ENCODE measurements around the gene KCNQ4. TPM values are rescaled to one million over a fixed set of nuclear protein-coding genes. Genes with fewer than 3 reads are reported as not detected.

Gene KCNQ4
- total and polyA plus RNA-seq, 2 donors, result 2.0 to 13.1 TPM

- H3K36me3 ChIP-seq (ENCODE audit: insufficient read depth), result peaks cover 9% of the 10 kb centered on the region
- WGBS, result 90% methylated on average over 2 of the region's 2 CpGs
- H3K4me1 ChIP-seq (ENCODE audit: insufficient read depth), result no peaks in the 10 kb centered on the region
- H3K4me3 ChIP-seq (ENCODE audit: low read depth, low read length), result no peak overlapping the region
- no peak overlapping the region for H3K27ac ChIP-seq (ENCODE audit: low read depth)
- no peak for DNase-seq (ENCODE audit: extremely low spot score)
Measured at GRCh38 chr1:40746344-40747090, 37.1 kb upstream of the KCNQ4 start.

GRCh38 chr1:40748841-40749718 is 34.5 kb upstream of the KCNQ4 start:
- WGBS, result 84% methylated on average over 5 of the region's 5 CpGs
- H3K36me3 ChIP-seq (ENCODE audit: insufficient read depth), result peaks cover 12% of the 10 kb centered on the region
- no peak overlapping the region for H3K27ac ChIP-seq (ENCODE audit: low read depth)
- DNase-seq (ENCODE audit: extremely low spot score), result no peak
- H3K4me3 ChIP-seq (ENCODE audit: low read depth, low read length), result no peak overlapping the region
- no peaks in the 10 kb centered on the region for H3K4me1 ChIP-seq (ENCODE audit: insufficient read depth)

- Histone ChIP-seq H3K4me3 (ENCODE audit: low read depth, low read length) (no peak overlapping the region), H3K36me3 (ENCODE audit: insufficient read depth) (peaks cover 14% of the 10 kb centered on the region), H3K27ac (ENCODE audit: low read depth) (no peak overlapping the region), H3K4me1 (ENCODE audit: insufficient read depth) (no peaks in the 10 kb centered on the region)
- 64% methylated on average over 3 of the region's 3 CpGs for WGBS
- DNase-seq (ENCODE audit: extremely low spot score), result no peak
Measured at GRCh38 chr1:40749817-40750216, 33.8 kb upstream of the KCNQ4 start.

- 29% methylated on average over 2 of the region's 2 CpGs for WGBS
- H3K36me3 ChIP-seq (ENCODE audit: insufficient read depth), result peaks cover 17% of the 10 kb centered on the region
- no peak for DNase-seq (ENCODE audit: extremely low spot score)
- no peak overlapping the region for H3K27ac ChIP-seq (ENCODE audit: low read depth)
- H3K4me3 ChIP-seq (ENCODE audit: low read depth, low read length), result no peak overlapping the region
- H3K4me1 ChIP-seq (ENCODE audit: insufficient read depth), result no peaks in the 10 kb centered on the region
Measured at GRCh38 chr1:40750451-40750908, 33.1 kb upstream of the KCNQ4 start.

- Histone ChIP-seq H3K4me3 (ENCODE audit: low read depth, low read length) (no peak overlapping the region), H3K27ac (ENCODE audit: low read depth) (no peak overlapping the region), H3K36me3 (ENCODE audit: insufficient read depth) (peaks cover 17% of the 10 kb centered on the region), H3K4me1 (ENCODE audit: insufficient read depth) (no peaks in the 10 kb centered on the region)
- no peak for DNase-seq (ENCODE audit: extremely low spot score)
- 75% methylated on average over 4 of the region's 4 CpGs for WGBS
Measured at GRCh38 chr1:40751802-40752201, 31.8 kb upstream of the KCNQ4 start.

- H3K4me3 ChIP-seq (ENCODE audit: low read depth, low read length), result no peak overlapping the region
- H3K27ac ChIP-seq (ENCODE audit: low read depth), result no peak overlapping the region
- WGBS, result 96% methylated on average over 8 of the region's 8 CpGs
- no peaks in the 10 kb centered on the region for H3K4me1 ChIP-seq (ENCODE audit: insufficient read depth)
- H3K36me3 ChIP-seq (ENCODE audit: insufficient read depth), result peaks cover 14% of the 10 kb centered on the region
- DNase-seq (ENCODE audit: extremely low spot score), result no peak
Measured at GRCh38 chr1:40753142-40753882, 30.3 kb upstream of the KCNQ4 start.

GRCh38 chr1:40754201-40754600 is 29.4 kb upstream of the KCNQ4 start:
- no peaks in the 10 kb centered on the region for H3K4me1 ChIP-seq (ENCODE audit: insufficient read depth)
- H3K27ac ChIP-seq (ENCODE audit: low read depth), result no peak overlapping the region
- no peak for DNase-seq (ENCODE audit: extremely low spot score)
- H3K36me3 ChIP-seq (ENCODE audit: insufficient read depth), result peaks cover 8% of the 10 kb centered on the region
- no peak overlapping the region for H3K4me3 ChIP-seq (ENCODE audit: low read depth, low read length)
- 79% methylated on average over 8 of the region's 8 CpGs for WGBS

GRCh38 chr1:40755067-40755466 is 28.5 kb upstream of the KCNQ4 start:
- no peak overlapping the region for H3K27ac ChIP-seq (ENCODE audit: low read depth)
- 75% methylated on average over 4 of the region's 4 CpGs for whole genome bisulfite sequencing
- no peaks in the 10 kb centered on the region for H3K4me1 ChIP-seq (ENCODE audit: insufficient read depth)
- DNase-seq (ENCODE audit: extremely low spot score), result no peak
- no peak overlapping the region for H3K4me3 ChIP-seq (ENCODE audit: low read depth, low read length)
- H3K36me3 ChIP-seq (ENCODE audit: insufficient read depth), result peaks cover 8% of the 10 kb centered on the region

- DNase-seq (ENCODE audit: extremely low spot score), result no peak
- no peak overlapping the region for H3K27ac ChIP-seq (ENCODE audit: low read depth)
- 88% methylated on average over 3 of the region's 3 CpGs for whole genome bisulfite sequencing
- H3K4me1 ChIP-seq (ENCODE audit: insufficient read depth), result no peaks in the 10 kb centered on the region
- H3K4me3 ChIP-seq (ENCODE audit: low read depth, low read length), result no peak overlapping the region
- peaks cover 10% of the 10 kb centered on the region for H3K36me3 ChIP-seq (ENCODE audit: insufficient read depth)
Measured at GRCh38 chr1:40756523-40756922, 27.1 kb upstream of the KCNQ4 start.

GRCh38 chr1:40757084-40757483 is 26.5 kb upstream of the KCNQ4 start:
- no peak for DNase-seq (ENCODE audit: extremely low spot score)
- no peak overlapping the region for H3K4me3 ChIP-seq (ENCODE audit: low read depth, low read length)
- WGBS, result 77% methylated on average over 8 of the region's 8 CpGs
- H3K36me3 ChIP-seq (ENCODE audit: insufficient read depth), result peaks cover 10% of the 10 kb centered on the region
- H3K27ac ChIP-seq (ENCODE audit: low read depth), result no peak overlapping the region
- no peaks in the 10 kb centered on the region for H3K4me1 ChIP-seq (ENCODE audit: insufficient read depth)

GRCh38 chr1:40758004-40758403 is 25.6 kb upstream of the KCNQ4 start:
- Histone ChIP-seq H3K27ac (ENCODE audit: low read depth) (no peak overlapping the region), H3K4me3 (ENCODE audit: low read depth, low read length) (no peak overlapping the region), H3K36me3 (ENCODE audit: insufficient read depth) (peaks cover 10% of the 10 kb centered on the region), H3K4me1 (ENCODE audit: insufficient read depth) (no peaks in the 10 kb centered on the region)
- 94% methylated on average over 7 of the region's 7 CpGs for WGBS
- DNase-seq (ENCODE audit: extremely low spot score), result no peak

GRCh38 chr1:40758578-40759343 is 24.8 kb upstream of the KCNQ4 start:
- Histone ChIP-seq H3K36me3 (ENCODE audit: insufficient read depth) (peaks cover 8% of the 10 kb centered on the region), H3K4me1 (ENCODE audit: insufficient read depth) (no peaks in the 10 kb centered on the region), H3K4me3 (ENCODE audit: low read depth, low read length) (no peak overlapping the region), H3K27ac (ENCODE audit: low read depth) (no peak overlapping the region)
- 85% methylated on average over 6 of the region's 6 CpGs for WGBS
- DNase-seq (ENCODE audit: extremely low spot score), result no peak

- WGBS, result 67% methylated on average over 4 of the region's 4 CpGs
Measured at GRCh38 chr1:40760984-40761383, 22.6 kb upstream of the KCNQ4 start.

More at GRCh38 chr1:40760984-40761383, 22.6 kb upstream of the KCNQ4 start:
- no peak overlapping the region for H3K27ac ChIP-seq (ENCODE audit: low read depth)
- no peak for DNase-seq (ENCODE audit: extremely low spot score)
- H3K4me1 ChIP-seq (ENCODE audit: insufficient read depth), result no peaks in the 10 kb centered on the region
- no peak overlapping the region for H3K4me3 ChIP-seq (ENCODE audit: low read depth, low read length)
- peaks cover 2% of the 10 kb centered on the region for H3K36me3 ChIP-seq (ENCODE audit: insufficient read depth)
